CD4-positive, alpha-beta T cell treated with Interleukin-6 at 100 ng/mL for 8 hours (primary cell): ENCODE results near the gene ZNF304.
"Not testable (repeated sequence)": the region's sequence is repeated elsewhere in the genome, so short reads cannot be mapped to it uniquely, and the experiment has no call there.

ENCODE experiments used
- DNase-seq: peaks from one replicate; pipeline ENCODE4 v3.0.0-alpha.2; 2020; ENCODE audit warnings: mixed read lengths, low spot score

Gene ZNF304

GRCh38 chr19:57362419-57362818, 11.3 kb downstream of the ZNF304 start:
- no peak for DNase-seq

- peak; percentile 98 for DNase-seq
Observed at GRCh38 chr19:57362997-57363687, 12.1 kb downstream of the ZNF304 start, which contains the start of the genes TRAPPC2B and ZNF547. Gene TRAPPC2B, plus strand, starts transcription at chr19:57363551. Its CDS starts 1,283 bp downstream, at chr19:57364834. Gene ZNF547, plus strand, starts transcription at chr19:57363551. Its CDS starts 5,005 bp downstream, at chr19:57368556.

GRCh38 chr19:57363688-57364181, 12.7 kb downstream of the ZNF304 start:
- DNase-seq, result no peak

GRCh38 chr19:57366776-57367175, 15.7 kb downstream of the ZNF304 start:
- no peak for DNase-seq

- DNase-seq, result no peak
Observed at GRCh38 chr19:57374179-57374578, 23.1 kb downstream of the ZNF304 start.

- not testable (repeated sequence) for DNase-seq
Observed at GRCh38 chr19:57374647-57375046, 23.6 kb downstream of the ZNF304 start.

GRCh38 chr19:57376151-57376550, 25.1 kb downstream of the ZNF304 start:
- no peak for DNase-seq

- DNase-seq, result no peak
Observed at GRCh38 chr19:57377498-57378146, 26.6 kb downstream of the ZNF304 start.

- DNase-seq, result no peak
Observed at GRCh38 chr19:57380923-57381322, 29.9 kb downstream of the ZNF304 start.

GRCh38 chr19:57382806-57383488, 31.9 kb downstream of the ZNF304 start:
- DNase-seq, result no peak

- DNase-seq, result no peak
Observed at GRCh38 chr19:57389194-57389729, 38.2 kb downstream of the ZNF304 start.

GRCh38 chr19:57389730-57390598, 38.9 kb downstream of the ZNF304 start, which contains the start of gene ZNF548:
Gene ZNF548, plus strand, starts transcription at chr19:57389854. Its CDS starts 246 bp downstream, at chr19:57390100.
- peak; percentile 94 for DNase-seq

GRCh38 chr19:57395710-57396109, 44.6 kb downstream of the ZNF304 start:
- no peak for DNase-seq

GRCh38 chr19:57398868-57399267, 47.8 kb downstream of the ZNF304 start:
- DNase-seq, result no peak

GRCh38 chr19:57403737-57404563, 52.9 kb downstream of the ZNF304 start:
- no peak for DNase-seq

- peak; percentile 62 for DNase-seq
Observed at GRCh38 chr19:57406516-57407123, 55.5 kb downstream of the ZNF304 start.
